HepG2 (cell line): Measurements from ENCODE around the gene RIMKLB.
"Not testable (repeated sequence)": the region's sequence is repeated elsewhere in the genome, so short reads cannot be mapped to it uniquely, and the experiment has no call there.

Experiments used
- BRCA1 ChIP-seq: sonication (generic); formaldehyde crosslinking; IDR thresholded peaks from 2 replicates; pipeline ENCODE4 v1.4.0; 2020; ENCODE audit warnings: missing genetic modification reagents
- PRDM10 ChIP-seq: sonication (generic); formaldehyde crosslinking; IDR thresholded peaks from 2 replicates; pipeline ENCODE4 v1.4.0; 2020; ENCODE audit warnings: low read depth, missing genetic modification reagents
- ZBTB40 ChIP-seq, 2 experiments: fragments of 450-650 bp in 1 of 2; sonication (generic) in 1 of 2; formaldehyde crosslinking in 1 of 2; IDR thresholded peaks; 2 replicates each; pipeline versions ENCODE4 v1.6.1 to v1.8.0; 2016 to 2022; ENCODE audit warnings: antibody characterized with exemption in 1 of 2, mild to moderate bottlenecking in 1 of 2, missing genetic modification reagents in 1 of 2

GRCh38 chr12:8805487-8805886 is 107.7 kb downstream of the RIMKLB start:
- not testable (repeated sequence) for TF ChIP-seq PRDM10 (CRISPR knock-in tag); BRCA1 (CRISPR knock-in tag); ZBTB40 (IDR thresholded peaks at IDR 0.05); ZBTB40 (CRISPR knock-in tag; IDR thresholded peaks at IDR 0.05)
